A673 (cell line): ENCODE measurements around the gene FGF16. TPM values are rescaled to one million over a fixed set of nuclear protein-coding genes. Genes with fewer than 3 reads are reported as not detected.
A peak's percentile ranks its signal among the peaks of the same experiment; 100 is the strongest.

Experiments
- BruUV-seq: library from RNA; stranded (reverse); fragments of 400-500 nt; replicated peaks from 2 replicates; lab custom pipeline; 2021; lab: Mats Ljungman, UMichigan
- CTCF ChIA-PET: fragments of 300-600 bp; sonication (Branson Sonifier 250); formaldehyde crosslinking; loops from one replicate; lab custom pipeline; 2022; ENCODE audit warnings: antibody characterized with exemption; lab: Charles Lee
- POLR2A ChIA-PET: fragments of 300-600 bp; sonication (Branson Sonifier 250); formaldehyde crosslinking; loops from one replicate; lab custom pipeline; 2022; ENCODE audit warnings: antibody characterized with exemption; ENCODE audit not compliant: low non-redundant PET; lab: Charles Lee
- DNase-seq: peaks from one replicate; pipeline ENCODE4 v3.0.0-alpha.2; 2015; ENCODE audit warnings: low spot score
- H3K27ac ChIP-seq: fragments of 200-600 bp; sonication (generic); 2 replicates; pipeline ENCODE4 v1.5.1; 2016; ENCODE audit warnings: mixed run types, low read depth, mild to moderate bottlenecking, mixed read lengths, antibody characterized with exemption, low read length; ENCODE audit not compliant: poor library complexity, severe bottlenecking
- H3K27me3 ChIP-seq: fragments of 200-600 bp; sonication (generic); replicated peaks from 2 replicates; pipeline ENCODE4 v1.6.1; 2017; ENCODE audit warnings: mixed run types, low read depth, mild to moderate bottlenecking, mixed read lengths, antibody characterized with exemption, low read length; ENCODE audit not compliant: insufficient read depth, poor library complexity
- H3K36me3 ChIP-seq: fragments of 200-600 bp; sonication (generic); 2 replicates; pipeline ENCODE4 v1.6.1; 2016; ENCODE audit warnings: mixed run types, mild to moderate bottlenecking, mixed read lengths, antibody characterized with exemption, low read length; ENCODE audit not compliant: insufficient read depth, poor library complexity, severe bottlenecking
- H3K4me1 ChIP-seq: fragments of 200-600 bp; sonication (generic); 2 replicates; pipeline ENCODE4 v1.6.1; 2017; ENCODE audit warnings: mixed run types, mild to moderate bottlenecking, mixed read lengths, antibody characterized with exemption, low read length; ENCODE audit not compliant: insufficient read depth, poor library complexity, severe bottlenecking
- H3K4me3 ChIP-seq: fragments of 200-600 bp; sonication (generic); 2 replicates; pipeline ENCODE4 v1.5.1; 2016; ENCODE audit warnings: low read depth, mixed run types, mild to moderate bottlenecking, mixed read lengths, low read length; ENCODE audit not compliant: poor library complexity, severe bottlenecking
- H3K9me3 ChIP-seq: fragments of 200-600 bp; sonication (generic); 2 replicates; pipeline ENCODE4 v1.6.1; 2016; ENCODE audit warnings: mixed run types, low read depth, mild to moderate bottlenecking, mixed read lengths, antibody characterized with exemption, low read length; ENCODE audit not compliant: poor library complexity, severe bottlenecking
- CTCF ChIP-seq: fragments of 300-800, 200-600 bp; sonication (generic); conservative IDR thresholded peaks from 2 replicates; pipeline ENCODE4 v1.5.1; 2017; ENCODE audit warnings: low read depth, mild to moderate bottlenecking, antibody characterized with exemption, low read length, moderate library complexity, mixed read lengths
- EZH2 ChIP-seq: fragments of 200-600 bp; sonication (generic); IDR thresholded peaks from 2 replicates; pipeline ENCODE4 v1.6.1; 2017; ENCODE audit warnings: borderline replicate concordance, low read depth, mild to moderate bottlenecking, mixed read lengths, antibody characterized with exemption, low read length; ENCODE audit not compliant: poor library complexity, severe bottlenecking
- intact Hi-C: fragments of 100-400 bp; cut with micrococcal nuclease; formaldehyde crosslinking; loops from one replicate; pipeline ENCODE4 v1.10.0; 2022; ENCODE audit not compliant: unreplicated experiment
- total RNA-seq: library from RNA; stranded (reverse); gene quantifications from 2 replicates; pipeline ENCODE4 v1.2.3, GENCODE V29; 2021

The FGF16 gene
- total RNA-seq, 1 experiment from 2014 or later = not detected

- intact Hi-C loops = loop anchor here (10.0 kb wide), 1 partner anchor 139 kb away; no protein-coding TSS in a partner anchor
- H3K27ac ChIP-seq = no peak overlapping the region
- POLR2A ChIA-PET = no interaction called here
- H3K9me3 ChIP-seq = no peaks in the 10 kb centered on the region
- no peaks in the 10 kb centered on the region for H3K36me3 ChIP-seq
- TF ChIP-seq EZH2 (no peak), CTCF (peak; percentile 60)
- no peaks in the 10 kb centered on the region for H3K27me3 ChIP-seq
- peak overlapping the region; percentile 44 for H3K4me3 ChIP-seq
- no TSS peak for BruUV-seq
- H3K4me1 ChIP-seq = no peaks in the 10 kb centered on the region
- CTCF ChIA-PET = no interaction called here
- peak; percentile 30 for DNase-seq
Observed at GRCh38 chrX:77446029-77446585, 1.1 kb upstream of the FGF16 start.

GRCh38 chrX:77447653-77448569 is 722 bp downstream of the FGF16 start:
- Histone ChIP-seq H3K4me1 (no peaks in the 10 kb centered on the region), H3K9me3 (no peaks in the 10 kb centered on the region), H3K36me3 (no peaks in the 10 kb centered on the region), H3K27me3 (no peaks in the 10 kb centered on the region), H3K4me3 (no peak overlapping the region), H3K27ac (no peak overlapping the region)
- no TSS peak for BruUV-seq
- ChIA-PET POLR2A (no interaction called here), CTCF (no interaction called here)
- intact Hi-C loops = loop anchor here (10.0 kb wide), 1 partner anchor 137 kb away; no protein-coding TSS in a partner anchor
- no peak for DNase-seq
- TF ChIP-seq EZH2 = no peak
- no peak for TF ChIP-seq CTCF

- Histone ChIP-seq H3K9me3 (no peaks in the 10 kb centered on the region), H3K36me3 (no peaks in the 10 kb centered on the region), H3K4me1 (no peaks in the 10 kb centered on the region), H3K4me3 (no peak overlapping the region), H3K27me3 (no peaks in the 10 kb centered on the region), H3K27ac (no peak overlapping the region)
- POLR2A ChIA-PET = no interaction called here
- no peak for DNase-seq
- no TSS peak for BruUV-seq
- no peak for TF ChIP-seq CTCF
- TF ChIP-seq EZH2 = no peak
- CTCF ChIA-PET = no interaction called here
- intact Hi-C loops = no loop called here
Observed at GRCh38 chrX:77450415-77450814, 3.2 kb downstream of the FGF16 start.
